DMS153 (cell line): Measurements from ENCODE around the gene TAAR9.
A peak's percentile ranks its signal among the peaks of the same experiment; 100 is the strongest.

Experiments used
- DNase-seq: peaks from one replicate; lab custom pipeline; 2025; lab: John Stamatoyannopoulos, UW

The TAAR9 gene

GRCh38 chr6:132537977-132538376 lies at the start of gene TAAR9:
TAAR9 (plus strand) TSS chr6:132538277; CDS start chr6:132538290, 13 bp downstream.
- DNase-seq: no peak

GRCh38 chr6:132489376-132489775 lies 48.7 kb upstream of the TAAR9 start:
- no peak for DNase-seq

GRCh38 chr6:132490024-132490423 lies 48.1 kb upstream of the TAAR9 start:
- no peak for DNase-seq

- DNase-seq: no peak
These were observed 47.4 kb upstream of the TAAR9 start for GRCh38 chr6:132490478-132491204.

- DNase-seq: no peak
These were observed 46.8 kb upstream of the TAAR9 start for GRCh38 chr6:132491303-132491702.

- no peak for DNase-seq
These were observed 46.2 kb upstream of the TAAR9 start for GRCh38 chr6:132491881-132492280.

GRCh38 chr6:132494954-132495353 lies 43.1 kb upstream of the TAAR9 start:
- no peak for DNase-seq

GRCh38 chr6:132495604-132496079 lies 42.4 kb upstream of the TAAR9 start:
- no peak for DNase-seq

- DNase-seq: no peak
These were observed 41.4 kb upstream of the TAAR9 start for GRCh38 chr6:132496519-132497180.

GRCh38 chr6:132498638-132499037 lies 39.4 kb upstream of the TAAR9 start:
- no peak for DNase-seq

- no peak for DNase-seq
These were observed 38.3 kb upstream of the TAAR9 start for GRCh38 chr6:132499757-132500156.

- DNase-seq: no peak
These were observed 33.3 kb upstream of the TAAR9 start for GRCh38 chr6:132504757-132505156.

- DNase-seq: no peak
These were observed 32.9 kb upstream of the TAAR9 start for GRCh38 chr6:132505158-132505557.

- DNase-seq: no peak
These were observed 31.6 kb upstream of the TAAR9 start for GRCh38 chr6:132506461-132506860.

GRCh38 chr6:132506869-132507808 lies 30.9 kb upstream of the TAAR9 start:
- no peak for DNase-seq

GRCh38 chr6:132511210-132511830 lies 26.8 kb upstream of the TAAR9 start:
- DNase-seq: no peak

- no peak for DNase-seq
These were observed 26.3 kb upstream of the TAAR9 start for GRCh38 chr6:132511831-132512220.

- DNase-seq: no peak
These were observed 25.8 kb upstream of the TAAR9 start for GRCh38 chr6:132512342-132512637.

GRCh38 chr6:132512638-132513632 lies 25.1 kb upstream of the TAAR9 start, which contains the start of gene STX7:
STX7 (minus strand) TSS chr6:132513116; CDS start chr6:132503530, 9,586 bp downstream.
- DNase-seq: peak; percentile 47

- no peak for DNase-seq
These were observed 24.1 kb upstream of the TAAR9 start for GRCh38 chr6:132513831-132514545.
